Hepatocyte (in vitro differentiated cells): ENCODE measurements around the gene FER1L5. TPM values are rescaled to one million over a fixed set of nuclear protein-coding genes. Genes with fewer than 3 reads are reported as not detected.

Experiments
- DNase-seq: peaks from one replicate; pipeline ENCODE4 v3.0.0-alpha.2; 2016; ENCODE audit warnings: low spot score
- H2AFZ ChIP-seq: fragments of 200-600 bp; sonication (generic); 2 replicates; pipeline ENCODE4 v1.6.0; 2016; ENCODE audit warnings: antibody characterized with exemption, mild to moderate bottlenecking
- H3K27ac ChIP-seq: fragments of 200-600 bp; sonication (generic); 2 replicates; pipeline ENCODE4 v1.5.1; 2016; ENCODE audit warnings: mild to moderate bottlenecking
- H3K27me3 ChIP-seq: fragments of 200-600 bp; sonication (generic); 2 replicates; pipeline ENCODE4 v1.6.1; 2016
- H3K36me3 ChIP-seq: fragments of 200-600 bp; sonication (generic); replicated peaks from 2 replicates; pipeline ENCODE4 v1.5.1; 2016; ENCODE audit warnings: low read depth; ENCODE audit not compliant: insufficient read depth
- H3K4me1 ChIP-seq: fragments of 200-600 bp; sonication (generic); 2 replicates; pipeline ENCODE4 v1.5.1; 2016; ENCODE audit warnings: mild to moderate bottlenecking, moderate library complexity; ENCODE audit not compliant: insufficient read depth
- H3K4me2 ChIP-seq: fragments of 200-600 bp; sonication (generic); 2 replicates; pipeline ENCODE4 v1.6.0; 2016
- H3K4me3 ChIP-seq: fragments of 200-600 bp; sonication (generic); 2 replicates; pipeline ENCODE4 v1.5.1; 2016; ENCODE audit warnings: mild to moderate bottlenecking
- H3K79me2 ChIP-seq: fragments of 200-600 bp; sonication (generic); 2 replicates; pipeline ENCODE4 v1.6.0; 2017; ENCODE audit warnings: mild to moderate bottlenecking
- H3K9me2 ChIP-seq: fragments of 200-600 bp; sonication (generic); replicated peaks from 2 replicates; pipeline ENCODE4 v1.6.0; 2017; ENCODE audit warnings: mild to moderate bottlenecking; ENCODE audit not compliant: insufficient read depth
- H3K9me3 ChIP-seq: fragments of 200-600 bp; sonication (generic); 2 replicates; pipeline ENCODE4 v1.5.1; 2016; ENCODE audit warnings: low read depth, mild to moderate bottlenecking
- H4K20me1 ChIP-seq: fragments of 200-600 bp; sonication (generic); 2 replicates; pipeline ENCODE4 v1.6.0; 2016; ENCODE audit warnings: mild to moderate bottlenecking; ENCODE audit not compliant: insufficient read depth, poor library complexity, severe bottlenecking
- EZH2 ChIP-seq: fragments of 200-600 bp; sonication (generic); IDR thresholded peaks from 2 replicates; pipeline ENCODE4 v1.6.1; 2016; ENCODE audit warnings: antibody characterized with exemption, mild to moderate bottlenecking, borderline replicate concordance
- EZH2phosphoT487 ChIP-seq: fragments of 200-600 bp; sonication (generic); IDR thresholded peaks from one replicate; pipeline ENCODE4 v1.6.1; 2018; ENCODE audit warnings: antibody characterized with exemption, mild to moderate bottlenecking, low read depth, moderate library complexity; ENCODE audit not compliant: unreplicated experiment, severe bottlenecking
- WGBS: methylation state at CpG from one replicate; pipeline ENCODE4 v1.1.6; 2016; ENCODE audit warnings: low lambda C conversion rate; ENCODE audit errors: missing lambda C conversion rate; 5-methylcytosine and 5-hydroxymethylcytosine counted together
- polyA plus RNA-seq: library from polyadenylated mRNA; unstranded; fragments of >200 nt; fragmentation: Nextera tagmentation; extraction: Ambion mirVana; gene quantifications from 2 replicates; pipeline ENCODE4 v1.2.1, GENCODE V29; 2016
- total RNA-seq: library from RNA; depleted of rRNA; stranded (reverse); fragments of >200 nt; gene quantifications from 2 replicates; pipeline ENCODE4 v1.2.3, GENCODE V29; 2014
- TF ChIP-seq, protein P1 (sequence below): fragments of 200-600 bp; sonication (generic); IDR thresholded peaks from 2 replicates; pipeline ENCODE4 v1.5.1; 2016; ENCODE audit warnings: antibody characterized with exemption, mild to moderate bottlenecking; ENCODE audit not compliant: poor library complexity

Gene FER1L5
- total and polyA plus RNA-seq, 2 experiments from 2014 or later, result 0.10 to 0.33 TPM

DNA sequence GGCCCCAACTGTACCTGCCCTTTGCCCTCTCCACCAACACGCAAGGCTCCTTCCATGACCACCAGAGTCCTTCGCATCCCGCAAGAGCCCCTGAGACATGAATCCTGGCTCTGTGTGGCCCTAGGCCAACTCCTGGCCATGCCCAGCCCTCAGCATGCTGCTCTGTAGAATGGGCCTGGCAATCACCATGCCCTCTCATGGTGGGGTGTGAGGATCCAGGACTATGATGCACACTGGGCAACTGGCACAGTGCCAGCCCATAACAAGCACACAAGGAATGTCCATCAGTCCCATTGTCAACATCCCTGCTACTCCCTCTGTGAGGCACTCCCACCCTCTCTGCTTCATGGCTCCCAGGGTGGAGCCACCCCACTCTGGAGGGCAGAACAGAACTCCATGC, 44.7 kb downstream of the FER1L5 start:
- Histone ChIP-seq H3K9me3 (no peaks in the 10 kb centered on the region), H3K9me2 (no peaks in the 10 kb centered on the region), H4K20me1 (no peaks in the 10 kb centered on the region), H3K4me3 (no peak overlapping the region), H3K27ac (no peak overlapping the region), H3K36me3 (no peaks in the 10 kb centered on the region), H3K4me2 (no peak overlapping the region), H3K4me1 (peaks cover 14% of the 10 kb centered on the region), H3K27me3 (no peaks in the 10 kb centered on the region), H2AFZ (no peak overlapping the region), H3K79me2 (no peaks in the 10 kb centered on the region)
- TF ChIP-seq EZH2 (no peak), EZH2phosphoT487 (no peak)
- TF ChIP-seq, protein P1, sequence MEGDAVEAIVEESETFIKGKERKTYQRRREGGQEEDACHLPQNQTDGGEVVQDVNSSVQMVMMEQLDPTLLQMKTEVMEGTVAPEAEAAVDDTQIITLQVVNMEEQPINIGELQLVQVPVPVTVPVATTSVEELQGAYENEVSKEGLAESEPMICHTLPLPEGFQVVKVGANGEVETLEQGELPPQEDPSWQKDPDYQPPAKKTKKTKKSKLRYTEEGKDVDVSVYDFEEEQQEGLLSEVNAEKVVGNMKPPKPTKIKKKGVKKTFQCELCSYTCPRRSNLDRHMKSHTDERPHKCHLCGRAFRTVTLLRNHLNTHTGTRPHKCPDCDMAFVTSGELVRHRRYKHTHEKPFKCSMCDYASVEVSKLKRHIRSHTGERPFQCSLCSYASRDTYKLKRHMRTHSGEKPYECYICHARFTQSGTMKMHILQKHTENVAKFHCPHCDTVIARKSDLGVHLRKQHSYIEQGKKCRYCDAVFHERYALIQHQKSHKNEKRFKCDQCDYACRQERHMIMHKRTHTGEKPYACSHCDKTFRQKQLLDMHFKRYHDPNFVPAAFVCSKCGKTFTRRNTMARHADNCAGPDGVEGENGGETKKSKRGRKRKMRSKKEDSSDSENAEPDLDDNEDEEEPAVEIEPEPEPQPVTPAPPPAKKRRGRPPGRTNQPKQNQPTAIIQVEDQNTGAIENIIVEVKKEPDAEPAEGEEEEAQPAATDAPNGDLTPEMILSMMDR, result no peak
- no peak for DNase-seq
- 90% methylated on average over 3 of the region's 3 CpGs for WGBS

DNA sequence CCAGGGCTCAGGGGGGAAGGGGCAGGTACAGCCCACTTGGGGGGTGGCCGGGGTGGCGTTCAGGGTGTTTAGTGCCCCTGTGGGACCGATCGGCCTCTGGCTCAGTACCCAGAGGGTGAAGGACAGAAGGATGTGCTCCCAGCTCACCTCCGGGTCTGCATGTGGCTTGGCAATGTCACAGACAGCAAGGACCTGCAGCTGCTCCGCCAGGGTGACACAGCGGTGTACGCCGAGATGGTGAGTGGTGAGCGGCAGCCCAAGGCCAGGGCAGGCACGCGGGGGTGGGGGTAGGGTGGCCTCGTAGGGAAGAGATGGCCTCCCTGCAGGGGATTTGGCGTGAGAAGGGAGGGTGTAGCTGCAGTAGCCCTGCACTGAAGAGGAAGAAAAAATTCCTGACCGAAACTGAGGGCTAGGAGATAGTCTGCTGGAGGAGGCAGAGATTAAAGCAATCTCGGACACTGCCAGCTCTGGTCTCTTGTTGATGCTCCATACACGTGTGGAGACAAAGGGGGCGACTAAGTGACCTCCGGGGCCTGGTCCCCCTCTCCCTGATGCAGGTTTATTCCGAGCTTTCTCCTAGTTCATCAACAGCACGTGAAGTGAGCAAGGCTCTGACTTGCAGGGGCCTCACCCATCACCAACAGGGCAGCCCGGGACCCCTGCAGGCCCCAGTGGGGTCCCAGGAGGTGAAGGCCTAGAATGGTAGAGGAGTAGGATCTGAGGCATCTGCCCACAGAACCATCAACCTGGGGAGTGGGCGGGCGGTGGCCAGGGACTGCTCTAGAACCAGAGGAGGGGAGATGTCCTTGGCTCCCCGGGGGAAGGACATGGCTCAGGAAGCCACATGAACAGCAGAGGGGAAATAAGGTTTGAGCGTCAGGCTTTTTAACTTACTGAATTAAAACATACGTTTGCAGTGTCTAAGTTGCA, 45.4 kb downstream of the FER1L5 start:
- TF ChIP-seq, protein P1, result no peak
- DNase-seq, result no peak
- no peak overlapping the region for H2AFZ ChIP-seq
- no peaks in the 10 kb centered on the region for H3K9me3 ChIP-seq
- H3K4me3 ChIP-seq, result no peak overlapping the region
- no peaks in the 10 kb centered on the region for H4K20me1 ChIP-seq
- H3K36me3 ChIP-seq, result no peaks in the 10 kb centered on the region
- H3K4me2 ChIP-seq, result no peak overlapping the region
- no peak overlapping the region for H3K27ac ChIP-seq
- WGBS, result 86% methylated on average over 27 of the region's 27 CpGs
- H3K27me3 ChIP-seq, result no peaks in the 10 kb centered on the region
- no peaks in the 10 kb centered on the region for H3K9me2 ChIP-seq
- H3K79me2 ChIP-seq, result no peaks in the 10 kb centered on the region
- H3K4me1 ChIP-seq, result peaks cover 14% of the 10 kb centered on the region

DNA sequence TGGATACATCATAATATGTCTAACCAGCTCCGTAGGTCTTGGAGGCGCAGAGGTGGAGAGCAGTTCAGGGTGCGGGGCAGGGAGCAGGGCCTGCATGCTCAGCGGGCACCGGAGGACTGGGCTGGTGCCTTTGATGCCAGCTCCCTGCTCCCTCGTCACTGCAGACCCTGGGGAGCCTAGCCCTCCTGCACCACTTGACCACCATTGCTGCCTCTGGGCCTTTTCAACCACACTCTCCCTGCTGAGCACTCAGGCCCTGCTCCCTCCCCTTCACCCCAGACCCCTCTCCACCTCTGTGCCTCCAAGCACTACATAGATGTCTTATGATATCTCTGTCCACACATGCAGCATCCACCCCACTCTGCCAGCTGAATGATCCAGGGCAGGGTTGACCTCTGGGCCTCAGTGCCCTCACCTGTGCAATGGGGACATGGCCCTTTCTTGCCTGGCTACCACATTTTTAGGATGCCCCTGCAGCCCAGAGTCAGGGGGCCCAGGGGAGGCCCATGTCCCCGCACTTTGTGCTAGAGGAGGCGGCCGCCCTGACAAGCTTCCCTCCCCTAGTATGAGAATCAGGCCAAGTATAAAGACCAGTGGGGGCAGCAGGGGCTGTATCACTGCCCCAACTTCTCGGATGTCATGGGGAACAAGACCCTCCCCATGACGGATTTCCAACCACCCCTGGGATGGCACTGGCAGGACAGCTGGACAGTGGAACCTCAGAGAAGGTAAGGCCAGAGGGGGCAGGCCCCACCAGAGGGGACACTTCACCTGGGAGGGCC, 46.3 kb downstream of the FER1L5 start:
- Histone ChIP-seq H3K4me2 (no peak overlapping the region), H3K36me3 (no peaks in the 10 kb centered on the region), H4K20me1 (no peaks in the 10 kb centered on the region), H2AFZ (no peak overlapping the region), H3K4me3 (no peak overlapping the region), H3K9me3 (no peaks in the 10 kb centered on the region), H3K27ac (no peak overlapping the region), H3K27me3 (no peaks in the 10 kb centered on the region), H3K4me1 (peaks cover 14% of the 10 kb centered on the region), H3K9me2 (no peaks in the 10 kb centered on the region), H3K79me2 (no peaks in the 10 kb centered on the region)
- TF ChIP-seq EZH2, result no peak
- TF ChIP-seq, protein P1, result no peak
- TF ChIP-seq EZH2phosphoT487, result no peak
- 96% methylated on average over 11 of the region's 11 CpGs for WGBS
- no peak for DNase-seq
